Stimulated activated CD8-positive, alpha-beta memory T cell treated with anti-CD3 and anti-CD28 coated beads, Interleukin-7, amount 100 ng/mL, for 4 hours (primary cell): Measurements from ENCODE around the gene MVP.
"Not testable (repeated sequence)": the region's sequence is repeated elsewhere in the genome, so short reads cannot be mapped to it uniquely, and the experiment has no call there.

Experiments used
- DNase-seq, 2 donors: peaks; one replicate each; pipeline ENCODE4 v3.0.0-alpha.2; 2020; ENCODE audit warnings: low read depth in 2 of 2

Gene MVP

DNA sequence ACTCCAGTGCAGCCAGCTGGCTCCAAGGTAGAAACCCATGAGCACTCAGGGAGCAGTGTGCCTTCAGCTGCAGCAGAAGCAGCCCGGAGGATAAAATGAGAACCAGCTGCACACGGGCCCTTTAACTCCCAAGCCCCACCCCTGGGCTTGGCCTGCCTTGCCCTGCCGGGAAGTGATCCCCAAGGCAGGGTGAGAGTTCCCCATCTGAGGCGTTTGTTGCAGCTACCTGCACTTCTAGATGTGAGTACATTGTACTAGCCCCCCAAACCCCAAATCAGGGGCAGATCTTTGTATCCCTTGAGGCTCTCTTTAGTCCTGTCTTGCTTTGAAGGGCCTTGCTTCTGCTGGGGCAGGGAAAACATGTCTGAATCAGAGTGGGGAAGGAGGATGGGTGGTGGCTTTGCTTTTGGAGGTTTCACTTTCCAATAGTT lies at the start of gene MVP:
Gene MVP, plus strand, starts transcription at position 192 of the 431 bp plus-strand sequence. CDS start 10,088 bp downstream, outside the sequence.
- DNase-seq = no peak

DNA sequence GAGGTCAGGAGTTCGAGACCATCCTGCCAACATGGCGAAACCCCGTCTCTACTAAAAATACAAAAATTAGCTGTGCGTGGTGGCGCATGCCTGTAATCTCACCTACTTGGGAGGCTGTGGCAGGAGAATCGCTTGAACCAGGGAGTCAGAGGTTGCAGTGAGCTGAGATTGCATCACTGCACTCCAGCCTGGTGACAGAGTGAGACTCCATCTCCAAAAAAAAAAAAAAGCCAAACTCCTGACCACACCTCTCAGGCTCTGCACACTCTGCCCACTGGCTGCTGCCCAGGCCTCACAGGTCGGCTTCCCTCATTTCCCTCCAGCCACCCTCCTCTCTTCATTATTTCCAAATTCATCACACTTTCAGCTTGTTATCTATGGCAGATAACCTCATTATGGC lies 47.9 kb upstream of the MVP start:
- DNase-seq = not testable (repeated sequence)

DNA sequence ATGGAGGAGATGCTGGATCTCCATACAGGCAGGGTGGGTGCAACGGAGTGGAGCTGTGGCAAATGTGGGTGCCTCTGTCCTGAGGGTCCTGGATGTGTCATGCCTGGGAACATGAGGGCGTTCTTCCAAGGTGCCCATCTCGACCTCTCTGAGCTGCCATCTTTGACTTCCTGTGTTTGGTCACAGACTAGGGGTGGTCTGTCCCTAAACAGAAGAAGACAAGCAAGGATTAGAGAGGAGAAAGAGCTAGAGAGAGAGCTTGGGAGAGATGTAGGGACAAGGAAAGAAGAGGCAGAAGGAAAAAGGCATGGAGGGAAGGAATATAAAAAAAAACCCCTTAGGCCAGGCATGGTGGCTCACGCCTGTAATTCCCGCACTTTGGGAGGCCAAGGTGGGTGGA lies 45.5 kb upstream of the MVP start:
- no peak for DNase-seq

DNA sequence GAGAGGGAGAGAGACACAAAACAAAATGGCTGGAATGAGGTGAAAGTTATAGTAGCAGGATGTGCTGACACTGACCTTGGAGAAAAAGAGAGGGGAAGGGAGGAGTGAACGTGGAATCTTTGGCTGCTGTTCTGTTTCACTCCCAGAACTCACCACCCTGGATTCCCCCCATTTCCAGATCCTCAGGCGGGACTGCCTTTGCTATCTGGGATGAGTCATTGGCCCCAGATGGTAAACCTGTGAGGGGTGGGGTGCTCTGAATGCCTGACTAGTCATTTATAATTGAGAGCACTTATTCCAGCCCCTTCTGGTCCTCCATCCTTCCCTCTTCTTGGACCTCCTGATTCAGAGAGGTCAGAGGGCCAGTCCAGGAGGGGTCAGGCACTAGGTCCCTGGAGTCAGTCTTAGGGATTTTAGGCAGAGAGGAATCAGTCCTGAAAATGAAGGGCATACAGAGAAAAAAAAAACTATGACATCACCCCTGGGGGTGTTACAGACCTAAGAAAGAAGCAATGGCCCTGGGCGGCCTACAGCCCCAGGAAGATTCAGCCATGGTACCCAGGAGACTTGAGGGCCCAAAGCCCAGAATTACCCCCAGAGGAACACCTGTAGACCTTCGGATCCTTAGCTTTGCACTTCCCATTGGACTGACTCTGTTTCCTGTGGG lies 44.4 kb upstream of the MVP start:
- DNase-seq = no peak

DNA sequence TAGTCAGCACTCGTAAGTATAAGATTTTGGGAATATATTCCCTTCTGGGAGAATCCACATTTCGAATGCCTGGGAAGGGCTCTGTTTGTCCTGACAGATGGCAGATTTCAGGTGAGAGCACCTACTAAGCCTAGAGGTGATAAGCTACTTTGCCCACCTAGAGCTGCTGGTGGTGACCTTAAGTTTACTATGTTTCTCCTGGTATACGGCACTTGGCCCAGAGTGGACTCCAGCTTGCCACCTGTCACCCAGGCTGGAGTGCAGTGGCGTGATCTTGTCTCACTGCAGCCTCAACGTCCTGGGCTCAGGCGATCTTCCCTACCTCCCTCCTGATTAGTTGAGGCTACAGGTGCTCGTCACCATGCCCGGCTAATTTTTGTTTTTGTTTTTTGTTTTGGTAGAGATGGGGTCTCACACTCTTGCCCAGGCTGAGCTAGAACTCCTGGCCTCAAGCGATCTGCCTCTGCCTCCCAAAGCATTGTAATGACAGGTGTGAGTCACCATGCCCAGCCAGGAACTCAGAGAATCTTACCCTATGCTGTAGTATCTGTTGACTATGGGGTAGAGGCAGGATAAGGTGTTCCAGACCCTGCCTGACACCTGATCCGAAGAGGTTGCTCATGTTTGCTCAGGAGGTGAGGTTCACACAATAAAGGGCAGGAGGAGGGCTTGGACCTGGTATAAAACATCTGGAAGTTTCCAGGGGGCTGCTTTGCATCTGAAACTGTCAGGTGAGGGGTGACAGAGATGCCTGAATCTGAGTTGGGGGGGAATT lies 42.5 kb upstream of the MVP start, which contains the start of gene ZG16:
Gene ZG16, plus strand, starts transcription at position 681 of the 775 bp plus-strand sequence. CDS start 1,011 bp downstream, outside the sequence.
- DNase-seq = no peak

GRCh38 chr16:29779474-29779873 lies 40.8 kb upstream of the MVP start:
- no peak for DNase-seq

GRCh38 chr16:29783094-29783953 lies 36.9 kb upstream of the MVP start:
- DNase-seq = not testable (repeated sequence)

DNA sequence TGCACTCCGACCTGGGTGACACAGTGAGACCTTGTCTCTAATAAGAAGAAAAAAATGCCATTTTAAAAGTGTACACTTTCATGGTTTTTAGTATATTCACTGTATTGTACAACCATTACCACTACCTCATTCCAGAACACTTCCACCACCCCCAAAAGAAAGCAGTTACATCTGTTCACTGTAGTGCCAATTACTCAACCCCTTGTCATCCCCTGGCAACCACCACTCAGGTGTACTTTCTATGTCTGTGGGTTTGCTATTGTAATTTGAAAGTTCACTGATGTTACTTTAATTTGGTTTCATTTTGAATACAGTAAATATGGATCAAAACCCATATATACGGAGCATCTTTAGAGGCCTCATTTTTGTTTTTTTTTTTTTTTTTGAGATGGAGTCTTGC lies 36.1 kb upstream of the MVP start:
- no peak for DNase-seq

GRCh38 chr16:29784901-29785500 lies 35.3 kb upstream of the MVP start:
- DNase-seq = peak; percentile 43 to 64

GRCh38 chr16:29787155-29787554 lies 33.1 kb upstream of the MVP start:
- DNase-seq = not testable (repeated sequence)

DNA sequence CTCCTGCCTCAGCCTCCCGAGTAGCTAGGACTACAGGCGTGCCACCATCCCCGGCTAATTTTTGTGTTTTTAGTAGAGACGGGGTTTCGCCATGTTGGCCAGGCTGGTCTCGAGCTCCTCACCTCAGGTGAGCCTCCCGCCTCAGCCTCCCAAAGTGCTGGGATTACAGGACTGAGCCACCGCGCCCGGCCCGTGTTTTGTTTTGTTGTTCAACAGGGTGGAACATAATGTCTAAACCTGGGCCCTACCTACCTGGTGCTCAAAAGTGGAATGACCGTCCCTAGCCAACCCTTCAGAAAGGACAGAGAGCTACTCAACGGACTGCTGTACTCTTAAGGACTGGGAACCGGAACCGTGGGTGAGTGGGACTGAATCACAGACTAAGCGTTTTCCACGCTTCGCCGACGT lies 30.5 kb upstream of the MVP start:
- DNase-seq = no peak

DNA sequence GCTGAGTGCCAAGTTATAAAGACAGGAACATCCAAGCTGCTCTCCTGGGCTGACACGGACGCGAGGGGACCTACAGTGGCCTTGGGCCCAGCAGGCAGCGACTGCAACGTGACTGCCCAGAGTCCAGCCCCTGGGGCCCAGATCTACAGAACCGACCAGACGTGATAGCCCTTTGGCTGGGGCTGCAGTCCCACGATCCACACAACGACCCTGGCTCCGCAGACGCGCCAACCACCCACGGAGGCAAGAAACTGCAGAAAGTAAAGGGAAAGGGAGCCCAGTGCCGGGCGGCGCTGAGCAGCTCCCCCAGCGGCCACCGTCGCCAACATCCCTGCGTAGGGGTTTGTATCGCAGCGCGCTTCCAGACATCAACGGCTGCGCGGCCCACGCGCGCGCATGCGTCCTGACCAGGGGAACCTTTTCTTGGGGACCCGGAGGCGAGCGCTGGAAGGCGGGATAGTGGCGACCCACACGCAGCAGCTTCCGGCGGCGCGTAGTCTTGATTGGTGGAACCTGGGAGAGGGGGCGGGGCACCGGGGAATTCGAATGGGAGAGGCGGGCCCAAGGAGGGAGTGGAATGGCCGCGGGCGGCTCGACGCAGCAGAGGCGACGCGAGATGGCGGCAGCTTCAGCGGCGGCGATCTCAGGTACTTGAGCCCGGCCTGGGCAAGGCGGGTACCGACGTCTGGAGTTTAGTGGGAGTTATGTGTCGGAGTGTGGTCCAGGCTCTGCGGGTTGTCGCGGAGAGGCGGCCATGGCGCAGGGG lies 29.9 kb upstream of the MVP start, which contains the start of gene KIF22:
Gene KIF22, plus strand, starts transcription at position 569 of the 766 bp plus-strand sequence. Its CDS starts 9 bp downstream, at position 578.
- peak; percentile 99 to 100 for DNase-seq

DNA sequence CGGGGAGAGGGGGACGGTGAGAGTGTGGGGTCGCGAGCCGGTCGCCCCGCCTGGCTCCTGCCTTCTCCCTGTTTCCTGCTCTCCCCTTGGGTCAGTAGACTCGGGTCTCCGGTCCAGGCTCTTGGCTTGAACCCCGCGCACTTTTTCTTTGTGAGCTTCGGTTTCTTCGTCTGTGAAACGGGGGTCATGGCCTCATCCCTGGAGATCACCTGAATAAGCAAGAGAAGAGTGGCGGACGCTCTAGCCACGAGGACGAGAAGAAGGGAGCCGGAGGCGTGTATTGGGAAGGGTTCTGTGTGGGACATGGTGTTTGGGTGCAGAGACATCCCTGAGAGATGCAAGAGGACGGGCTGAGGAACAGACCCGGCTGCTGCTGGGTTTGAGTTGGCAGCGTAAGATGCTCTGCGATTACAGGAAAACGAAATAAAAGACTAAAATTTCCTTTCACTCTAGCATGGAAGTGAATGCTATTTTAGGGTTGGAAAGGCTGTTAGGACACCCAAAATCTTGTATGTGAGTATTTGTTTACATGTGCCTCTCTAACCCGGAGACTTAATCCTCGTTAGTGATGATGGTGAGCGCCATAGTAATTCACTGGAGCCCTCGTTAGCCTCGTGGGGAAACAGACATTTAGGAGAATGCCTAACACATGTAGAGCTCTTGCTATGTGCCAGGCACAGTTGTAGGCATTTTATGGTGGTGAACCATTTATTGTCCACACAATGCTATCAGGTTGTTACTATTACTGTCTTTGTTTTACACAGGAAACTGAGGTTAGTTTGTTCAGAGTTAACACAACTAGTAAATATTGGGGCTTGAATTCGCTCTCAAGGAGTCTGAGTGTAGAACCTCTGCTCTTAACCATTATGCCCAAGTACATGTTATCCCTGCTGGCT lies 29.1 kb upstream of the MVP start:
- DNase-seq = no peak

- no peak for DNase-seq
These were observed 28.1 kb upstream of the MVP start for GRCh38 chr16:29791845-29792807.

DNA sequence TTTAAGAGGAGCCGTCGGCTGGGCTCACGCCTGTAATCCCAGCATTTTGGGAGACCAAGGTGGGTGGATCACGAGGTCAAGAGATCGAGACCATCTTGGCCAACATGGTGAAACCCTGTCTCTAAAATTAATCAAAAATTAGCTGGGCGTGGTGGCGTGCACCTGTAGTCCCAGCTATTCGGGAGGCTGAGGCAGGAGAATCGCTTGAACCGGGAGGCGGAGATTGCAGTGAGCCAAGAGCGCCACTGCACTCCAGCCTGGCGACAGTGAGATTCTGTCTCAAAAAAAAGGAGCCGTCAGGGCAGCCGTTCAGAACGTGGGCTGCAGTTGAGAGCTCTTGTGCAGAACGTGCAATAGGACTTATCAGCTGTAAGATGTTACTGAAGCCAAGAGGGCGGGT lies 27.1 kb upstream of the MVP start:
- DNase-seq = not testable (repeated sequence)

GRCh38 chr16:29794231-29794710 lies 26.0 kb upstream of the MVP start:
- no peak for DNase-seq

DNA sequence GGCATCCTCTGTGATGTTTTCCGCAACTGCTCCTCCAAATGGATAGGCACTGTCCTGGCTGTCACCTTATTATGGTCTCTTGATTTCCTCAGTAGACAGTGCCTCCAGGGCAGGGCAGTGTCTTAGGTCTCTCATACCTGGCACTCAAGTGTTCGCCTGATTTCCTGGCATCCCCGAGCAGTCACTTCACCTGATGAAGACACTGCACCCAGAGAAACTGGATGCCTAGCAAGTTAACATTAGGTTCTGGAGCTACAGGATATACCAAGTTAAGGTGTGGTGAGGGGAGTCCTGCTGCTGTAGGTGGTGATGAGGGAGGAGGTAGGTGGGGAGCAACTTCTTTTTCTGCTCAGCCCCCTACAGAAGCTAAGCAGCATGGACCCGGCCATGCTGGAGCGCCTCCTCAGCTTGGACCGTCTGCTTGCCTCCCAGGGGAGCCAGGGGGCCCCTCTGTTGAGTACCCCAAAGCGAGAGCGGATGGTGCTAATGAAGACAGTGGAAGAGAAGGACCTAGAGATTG lies 17.8 kb upstream of the MVP start:
- DNase-seq = no peak

DNA sequence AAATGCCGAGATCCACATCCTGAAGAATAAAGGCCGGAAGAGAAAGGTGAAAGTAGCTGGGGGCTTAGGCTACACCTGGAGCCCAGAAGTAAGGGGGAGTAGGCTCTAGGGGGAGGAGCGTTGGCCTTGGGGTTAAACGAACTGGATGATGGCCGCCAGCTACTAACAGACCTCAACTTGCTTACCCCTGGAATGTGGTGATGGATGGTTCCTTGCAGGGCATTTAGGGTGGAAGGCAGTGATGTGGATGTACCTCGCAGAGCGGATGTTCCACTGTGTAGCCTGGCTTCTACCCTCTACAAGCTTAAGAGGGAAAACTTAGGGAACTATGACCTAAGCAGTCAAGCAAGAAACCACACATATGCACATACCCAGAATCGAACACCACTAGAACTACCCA lies 16.2 kb upstream of the MVP start:
- no peak for DNase-seq
